Effector memory CD4-positive, alpha-beta T cell (primary cell): ENCODE measurements around the gene ENHO.

Experiments
- DNase-seq, 3 donors: peaks; one replicate each; pipeline ENCODE4 v3.0.0-alpha.2; 2020
- H3K27ac ChIP-seq: 2 replicates; pipeline ENCODE4 v1.7.0; 2013; ENCODE audit warnings: mild to moderate bottlenecking, low read length, moderate library complexity; ENCODE audit not compliant: insufficient read depth, poor library complexity, severe bottlenecking
- H3K27me3 ChIP-seq: replicated peaks from 2 replicates; pipeline ENCODE4 v1.7.0; 2013; ENCODE audit warnings: mild to moderate bottlenecking, low read length; ENCODE audit not compliant: insufficient read depth, control insufficient read depth, poor library complexity, severe bottlenecking
- H3K36me3 ChIP-seq: 2 replicates; pipeline ENCODE4 v1.7.0; 2013; ENCODE audit warnings: mild to moderate bottlenecking, low read length, moderate library complexity; ENCODE audit not compliant: control insufficient read depth, insufficient read depth
- H3K4me1 ChIP-seq: 2 replicates; pipeline ENCODE4 v1.7.0; 2013; ENCODE audit warnings: low read length, mild to moderate bottlenecking; ENCODE audit not compliant: control insufficient read depth, insufficient read depth, poor library complexity, severe bottlenecking
- H3K4me3 ChIP-seq: 2 replicates; pipeline ENCODE4 v1.7.0; 2013; ENCODE audit warnings: low read length, low read depth, mild to moderate bottlenecking; ENCODE audit not compliant: insufficient read depth, poor library complexity, severe bottlenecking
- H3K9me3 ChIP-seq: 2 replicates; pipeline ENCODE4 v1.7.0; 2013; ENCODE audit warnings: mild to moderate bottlenecking, low read length, moderate library complexity; ENCODE audit not compliant: control insufficient read depth

ENHO gene

GRCh38 chr9:34508951-34509350 is 13.8 kb downstream of the ENHO start:
- H3K36me3 ChIP-seq: no peaks in the 10 kb centered on the region
- no peak for DNase-seq
- no peaks in the 10 kb centered on the region for H3K9me3 ChIP-seq
- H3K4me3 ChIP-seq: no peak overlapping the region
- no peak overlapping the region for H3K27ac ChIP-seq
- no peaks in the 10 kb centered on the region for H3K4me1 ChIP-seq
- H3K27me3 ChIP-seq: no peaks in the 10 kb centered on the region

DNA sequence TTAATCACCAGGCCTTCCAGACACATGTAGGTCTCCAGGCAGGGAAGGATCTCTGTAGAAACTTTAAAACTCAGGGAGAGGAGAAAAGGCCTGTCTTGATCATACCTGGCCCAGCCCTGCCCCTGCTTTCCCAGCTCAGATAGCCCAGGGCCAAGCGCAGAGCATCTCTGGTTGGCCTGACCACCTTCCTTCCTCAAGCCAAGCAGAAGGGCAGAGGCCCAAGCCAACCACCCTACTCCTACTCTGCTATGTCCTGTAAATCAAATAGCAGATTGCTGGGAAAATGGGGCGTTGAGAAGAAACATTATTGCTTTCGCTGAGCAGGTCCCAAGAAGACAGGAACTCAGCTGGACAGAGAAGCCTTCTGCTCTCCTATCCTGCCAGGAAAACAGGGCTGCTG is 14.3 kb downstream of the ENHO start:
- no peaks in the 10 kb centered on the region for H3K9me3 ChIP-seq
- no peaks in the 10 kb centered on the region for H3K36me3 ChIP-seq
- H3K4me1 ChIP-seq: no peaks in the 10 kb centered on the region
- H3K27ac ChIP-seq: no peak overlapping the region
- no peak for DNase-seq
- no peak overlapping the region for H3K4me3 ChIP-seq
- H3K27me3 ChIP-seq: no peaks in the 10 kb centered on the region

GRCh38 chr9:34507966-34508365 is 14.8 kb downstream of the ENHO start:
- no peaks in the 10 kb centered on the region for H3K9me3 ChIP-seq
- no peak overlapping the region for H3K27ac ChIP-seq
- no peak overlapping the region for H3K4me3 ChIP-seq
- no peaks in the 10 kb centered on the region for H3K36me3 ChIP-seq
- no peak for DNase-seq
- H3K4me1 ChIP-seq: no peaks in the 10 kb centered on the region
- H3K27me3 ChIP-seq: no peaks in the 10 kb centered on the region

- Histone ChIP-seq H3K27ac (no peak overlapping the region), H3K27me3 (no peaks in the 10 kb centered on the region), H3K4me3 (no peak overlapping the region), H3K9me3 (no peaks in the 10 kb centered on the region), H3K4me1 (no peaks in the 10 kb centered on the region), H3K36me3 (no peaks in the 10 kb centered on the region)
- no peak for DNase-seq
These were observed 15.2 kb downstream of the ENHO start for GRCh38 chr9:34507556-34507955.

GRCh38 chr9:34506623-34507022 is 16.2 kb downstream of the ENHO start:
- H3K4me3 ChIP-seq: no peak overlapping the region
- no peaks in the 10 kb centered on the region for H3K4me1 ChIP-seq
- DNase-seq: no peak
- H3K36me3 ChIP-seq: no peaks in the 10 kb centered on the region
- H3K27ac ChIP-seq: no peak overlapping the region
- H3K27me3 ChIP-seq: no peaks in the 10 kb centered on the region
- H3K9me3 ChIP-seq: no peaks in the 10 kb centered on the region

- H3K27me3 ChIP-seq: no peaks in the 10 kb centered on the region
- no peak overlapping the region for H3K4me3 ChIP-seq
- H3K9me3 ChIP-seq: no peaks in the 10 kb centered on the region
- no peak overlapping the region for H3K27ac ChIP-seq
- no peak for DNase-seq
- no peaks in the 10 kb centered on the region for H3K36me3 ChIP-seq
- no peaks in the 10 kb centered on the region for H3K4me1 ChIP-seq
These were observed 17.2 kb downstream of the ENHO start for GRCh38 chr9:34505370-34506120.

GRCh38 chr9:34503406-34503805 is 19.4 kb downstream of the ENHO start:
- Histone ChIP-seq H3K36me3 (no peaks in the 10 kb centered on the region), H3K27me3 (no peaks in the 10 kb centered on the region), H3K27ac (no peak overlapping the region), H3K4me3 (no peak overlapping the region), H3K4me1 (no peaks in the 10 kb centered on the region), H3K9me3 (no peaks in the 10 kb centered on the region)
- no peak for DNase-seq

DNA sequence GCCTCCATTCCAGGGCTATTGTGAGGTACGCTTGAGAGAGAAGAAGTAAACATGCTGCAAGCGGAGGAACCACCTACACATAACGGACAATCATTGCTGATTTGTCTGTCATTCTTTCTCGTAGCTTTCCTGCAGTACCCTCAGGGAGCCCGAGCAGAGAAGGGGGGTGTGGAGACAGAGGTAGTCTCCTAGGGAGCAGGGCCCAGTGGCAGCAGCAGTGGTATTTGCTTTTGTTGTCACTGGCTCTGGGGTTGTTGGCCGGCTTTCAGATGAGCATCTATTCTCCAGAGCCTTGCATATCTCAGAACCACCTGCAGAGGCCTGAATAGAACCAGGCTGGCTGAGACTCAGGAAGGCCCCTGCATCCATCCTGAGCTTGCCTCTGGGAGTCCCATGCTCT is 19.9 kb downstream of the ENHO start:
- no peak for DNase-seq
- no peaks in the 10 kb centered on the region for H3K27me3 ChIP-seq
- no peaks in the 10 kb centered on the region for H3K36me3 ChIP-seq
- H3K9me3 ChIP-seq: no peaks in the 10 kb centered on the region
- no peak overlapping the region for H3K27ac ChIP-seq
- no peaks in the 10 kb centered on the region for H3K4me1 ChIP-seq
- H3K4me3 ChIP-seq: no peak overlapping the region

GRCh38 chr9:34502471-34502870 is 20.3 kb downstream of the ENHO start:
- no peak for DNase-seq
- Histone ChIP-seq H3K4me1 (no peaks in the 10 kb centered on the region), H3K36me3 (no peaks in the 10 kb centered on the region), H3K9me3 (no peaks in the 10 kb centered on the region), H3K27ac (no peak overlapping the region), H3K27me3 (no peaks in the 10 kb centered on the region), H3K4me3 (no peak overlapping the region)

- H3K4me3 ChIP-seq: no peak overlapping the region
- H3K27me3 ChIP-seq: no peaks in the 10 kb centered on the region
- H3K36me3 ChIP-seq: no peaks in the 10 kb centered on the region
- no peak overlapping the region for H3K27ac ChIP-seq
- no peak for DNase-seq
- H3K4me1 ChIP-seq: no peaks in the 10 kb centered on the region
- no peaks in the 10 kb centered on the region for H3K9me3 ChIP-seq
These were observed 20.8 kb downstream of the ENHO start for GRCh38 chr9:34501889-34502425.
